ENCODE results near the gene LRRC1. TPM values are rescaled to one million over a fixed set of nuclear protein-coding genes. Genes with fewer than 3 reads are reported as not detected.

LRRC1 gene
- total RNA-seq, 1 donor from 2014 or later = 14.3 TPM

DNA sequence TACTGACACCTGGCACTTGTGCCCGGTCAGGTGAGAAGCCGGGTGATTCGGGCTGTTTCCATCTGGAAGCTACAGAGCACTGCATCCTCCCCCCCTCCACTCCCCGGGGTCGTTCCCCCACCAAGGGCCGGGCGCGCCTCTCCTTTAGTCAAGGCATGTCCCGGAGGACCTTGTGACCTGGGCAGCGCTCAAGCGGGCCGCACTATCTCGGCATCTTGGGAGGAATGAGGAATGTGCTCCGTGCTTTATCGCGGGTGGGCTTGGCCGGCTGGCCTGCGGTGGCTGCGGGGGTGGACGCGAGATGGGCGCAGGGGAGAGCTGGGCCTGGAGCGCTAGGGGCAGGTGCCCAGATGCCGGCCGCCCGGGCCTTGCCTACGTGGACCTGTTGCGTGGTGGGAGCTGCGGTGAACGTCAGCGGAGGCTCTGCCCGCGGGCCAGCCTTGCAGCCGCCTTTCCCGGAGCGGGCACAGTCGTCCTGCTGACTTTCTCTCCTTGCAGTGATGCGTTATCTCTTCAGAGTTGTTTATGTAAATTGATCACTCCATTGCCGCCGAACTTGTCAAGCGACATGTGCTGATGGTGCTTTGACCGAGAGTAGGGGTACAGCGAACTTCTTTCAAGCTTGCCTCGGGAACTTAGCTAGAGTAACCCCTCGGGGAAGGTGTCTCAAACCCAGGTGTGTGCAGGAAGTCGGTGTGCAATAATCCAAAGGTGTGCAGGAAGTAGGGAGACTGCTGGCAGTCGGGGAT lies 1.1 kb downstream of the LRRC1 start:
- peak overlapping the region; percentile 43 for H3K27ac Mint-ChIP-seq (ENCODE audit: unreplicated experiment)
- Histone ChIP-seq H2AFZ (ENCODE audit: low read depth, low read length) (peak overlapping the region; percentile 91), H3K79me2 (ENCODE audit: insufficient read depth, low read length) (peaks cover 4% of the 10 kb centered on the region), H3K27ac (ENCODE audit: low read depth, low read length) (no peak overlapping the region), H3K9me3 (ENCODE audit: insufficient read depth, low read depth, low read length) (no peaks in the 10 kb centered on the region), H3K27me3 (ENCODE audit: insufficient read depth, low read length) (no peaks in the 10 kb centered on the region), H3K4me3 (ENCODE audit: insufficient read depth, low read depth, low read length) (peak overlapping the region; percentile 83), H3K4me2 (ENCODE audit: low read length) (peak overlapping the region; percentile 93), H3K9ac (ENCODE audit: low read length) (peak overlapping the region; percentile 80), H3K4me1 (ENCODE audit: insufficient read depth, low read length) (peaks cover 21% of the 10 kb centered on the region), H3K36me3 (ENCODE audit: insufficient read depth, low read length) (no peaks in the 10 kb centered on the region), H4K20me1 (ENCODE audit: insufficient read depth, low read length) (peaks cover 18% of the 10 kb centered on the region)
- FAIRE-seq (no peak), DNase-seq (ENCODE audit: low read depth) (peak; percentile 26)
- no peak for TF ChIP-seq EZH2 (IDR thresholded peaks at IDR 0.05; ENCODE audit: insufficient read depth, low read length)
- TF ChIP-seq, protein P1, sequence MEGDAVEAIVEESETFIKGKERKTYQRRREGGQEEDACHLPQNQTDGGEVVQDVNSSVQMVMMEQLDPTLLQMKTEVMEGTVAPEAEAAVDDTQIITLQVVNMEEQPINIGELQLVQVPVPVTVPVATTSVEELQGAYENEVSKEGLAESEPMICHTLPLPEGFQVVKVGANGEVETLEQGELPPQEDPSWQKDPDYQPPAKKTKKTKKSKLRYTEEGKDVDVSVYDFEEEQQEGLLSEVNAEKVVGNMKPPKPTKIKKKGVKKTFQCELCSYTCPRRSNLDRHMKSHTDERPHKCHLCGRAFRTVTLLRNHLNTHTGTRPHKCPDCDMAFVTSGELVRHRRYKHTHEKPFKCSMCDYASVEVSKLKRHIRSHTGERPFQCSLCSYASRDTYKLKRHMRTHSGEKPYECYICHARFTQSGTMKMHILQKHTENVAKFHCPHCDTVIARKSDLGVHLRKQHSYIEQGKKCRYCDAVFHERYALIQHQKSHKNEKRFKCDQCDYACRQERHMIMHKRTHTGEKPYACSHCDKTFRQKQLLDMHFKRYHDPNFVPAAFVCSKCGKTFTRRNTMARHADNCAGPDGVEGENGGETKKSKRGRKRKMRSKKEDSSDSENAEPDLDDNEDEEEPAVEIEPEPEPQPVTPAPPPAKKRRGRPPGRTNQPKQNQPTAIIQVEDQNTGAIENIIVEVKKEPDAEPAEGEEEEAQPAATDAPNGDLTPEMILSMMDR (IDR thresholded peaks at IDR 0.05; ENCODE audit: insufficient read depth, low read depth, low read length) = no peak
- no peaks in the 10 kb centered on the region for H3K9me3 Mint-ChIP-seq (ENCODE audit: unreplicated experiment)
- peak overlapping the region; percentile 95 for H3K4me3 Mint-ChIP-seq (ENCODE audit: unreplicated experiment)
- H3K27me3 Mint-ChIP-seq (ENCODE audit: low read depth, unreplicated experiment) = no peaks in the 10 kb centered on the region
- peaks cover 17% of the 10 kb centered on the region for H3K4me1 Mint-ChIP-seq (ENCODE audit: low read depth, unreplicated experiment)
- H3K36me3 Mint-ChIP-seq (ENCODE audit: low read depth, unreplicated experiment) = no peaks in the 10 kb centered on the region

- H4K20me1 ChIP-seq (ENCODE audit: insufficient read depth, low read length) = peaks cover 21% of the 10 kb centered on the region
- H3K79me2 ChIP-seq (ENCODE audit: insufficient read depth, low read length) = peaks cover 8% of the 10 kb centered on the region
- TF ChIP-seq, protein P1 (IDR thresholded peaks at IDR 0.05; ENCODE audit: insufficient read depth, low read depth, low read length) = no peak
- no peak for TF ChIP-seq EZH2 (IDR thresholded peaks at IDR 0.05; ENCODE audit: insufficient read depth, low read length)
- Mint-ChIP-seq H3K4me3 (ENCODE audit: unreplicated experiment) (peak overlapping the region; percentile 95), H3K36me3 (ENCODE audit: low read depth, unreplicated experiment) (no peaks in the 10 kb centered on the region), H3K27ac (ENCODE audit: unreplicated experiment) (peak overlapping the region; percentile 2), H3K4me1 (ENCODE audit: low read depth, unreplicated experiment) (peaks cover 17% of the 10 kb centered on the region), H3K27me3 (ENCODE audit: low read depth, unreplicated experiment) (no peaks in the 10 kb centered on the region), H3K9me3 (ENCODE audit: unreplicated experiment) (no peaks in the 10 kb centered on the region)
- no peaks in the 10 kb centered on the region for H3K36me3 ChIP-seq (ENCODE audit: insufficient read depth, low read length)
- peak overlapping the region; percentile 80 for H3K9ac ChIP-seq (ENCODE audit: low read length)
- H3K9me3 ChIP-seq (ENCODE audit: insufficient read depth, low read depth, low read length) = no peaks in the 10 kb centered on the region
- H3K4me1 ChIP-seq (ENCODE audit: insufficient read depth, low read length) = peaks cover 21% of the 10 kb centered on the region
- H3K27me3 ChIP-seq (ENCODE audit: insufficient read depth, low read length) = no peaks in the 10 kb centered on the region
- peak overlapping the region; percentile 93 for H3K4me2 ChIP-seq (ENCODE audit: low read length)
- H3K4me3 ChIP-seq (ENCODE audit: insufficient read depth, low read depth, low read length) = peak overlapping the region; percentile 83
- no peak for DNase-seq (ENCODE audit: low read depth)
- FAIRE-seq = no peak
- peak overlapping the region; percentile 91 for H2AFZ ChIP-seq (ENCODE audit: low read depth, low read length)
- H3K27ac ChIP-seq (ENCODE audit: low read depth, low read length) = no peak overlapping the region
Observed at GRCh38 chr6:53796451-53796780, 1.6 kb downstream of the LRRC1 start.

- peaks cover 10% of the 10 kb centered on the region for H3K79me2 ChIP-seq (ENCODE audit: insufficient read depth, low read length)
- no peak for FAIRE-seq
- peak overlapping the region; percentile 80 for H3K9ac ChIP-seq (ENCODE audit: low read length)
Observed at GRCh38 chr6:53796791-53797190, 2.0 kb downstream of the LRRC1 start.

More at GRCh38 chr6:53796791-53797190, 2.0 kb downstream of the LRRC1 start:
- TF ChIP-seq EZH2 (IDR thresholded peaks at IDR 0.05; ENCODE audit: insufficient read depth, low read length) = no peak
- TF ChIP-seq, protein P1 (IDR thresholded peaks at IDR 0.05; ENCODE audit: insufficient read depth, low read depth, low read length) = no peak
- no peaks in the 10 kb centered on the region for H3K36me3 ChIP-seq (ENCODE audit: insufficient read depth, low read length)
- Mint-ChIP-seq H3K36me3 (ENCODE audit: low read depth, unreplicated experiment) (no peaks in the 10 kb centered on the region), H3K4me3 (ENCODE audit: unreplicated experiment) (peak overlapping the region; percentile 95), H3K27ac (ENCODE audit: unreplicated experiment) (peak overlapping the region; percentile 2), H3K27me3 (ENCODE audit: low read depth, unreplicated experiment) (no peaks in the 10 kb centered on the region), H3K9me3 (ENCODE audit: unreplicated experiment) (no peaks in the 10 kb centered on the region), H3K4me1 (ENCODE audit: low read depth, unreplicated experiment) (peaks cover 17% of the 10 kb centered on the region)
- H3K4me2 ChIP-seq (ENCODE audit: low read length) = peak overlapping the region; percentile 93
- H4K20me1 ChIP-seq (ENCODE audit: insufficient read depth, low read length) = peaks cover 21% of the 10 kb centered on the region
- DNase-seq (ENCODE audit: low read depth) = peak; percentile 32
- H3K4me1 ChIP-seq (ENCODE audit: insufficient read depth, low read length) = peaks cover 21% of the 10 kb centered on the region
- H3K4me3 ChIP-seq (ENCODE audit: insufficient read depth, low read depth, low read length) = no peak overlapping the region
- H2AFZ ChIP-seq (ENCODE audit: low read depth, low read length) = no peak overlapping the region
- H3K27me3 ChIP-seq (ENCODE audit: insufficient read depth, low read length) = no peaks in the 10 kb centered on the region
- no peak overlapping the region for H3K27ac ChIP-seq (ENCODE audit: low read depth, low read length)
- no peaks in the 10 kb centered on the region for H3K9me3 ChIP-seq (ENCODE audit: insufficient read depth, low read depth, low read length)

All from astrocyte (in vitro differentiated cells and primary cell).